ENCODE measurements around the gene GPR153.
"Not testable (repeated sequence)": the region's sequence is repeated elsewhere in the genome, so short reads cannot be mapped to it uniquely, and the experiment has no call there.

GPR153 gene

DNA sequence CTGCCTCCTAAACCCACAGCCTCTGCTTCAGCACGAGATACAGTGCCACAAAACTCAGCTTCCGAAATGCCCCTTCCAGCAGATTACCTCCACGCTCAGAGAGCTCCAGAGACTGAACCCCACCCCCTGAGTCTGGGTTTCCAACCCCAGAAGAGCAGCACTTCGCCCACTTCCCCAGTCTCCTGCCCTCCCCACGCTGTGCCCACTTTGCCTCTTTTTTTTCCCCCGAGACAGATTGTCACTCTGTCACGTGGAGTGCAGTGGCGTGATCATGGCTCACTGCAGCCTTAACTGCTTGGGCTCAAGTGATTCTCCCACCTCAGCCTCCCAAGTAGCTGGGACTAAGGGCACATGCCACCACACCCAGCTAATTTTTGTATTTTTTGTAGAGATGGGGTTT, 35.2 kb downstream of the GPR153 start:
- in situ Hi-C loops (cut with MboI; ENCODE audit: low pct_unique_long_range_greater_than_20kb, low sequenced_read_pairs, unreplicated experiment), result no loop called here
- DNase-seq (ENCODE audit: low spot score), result no peak
- TF ChIP-seq, protein P1, sequence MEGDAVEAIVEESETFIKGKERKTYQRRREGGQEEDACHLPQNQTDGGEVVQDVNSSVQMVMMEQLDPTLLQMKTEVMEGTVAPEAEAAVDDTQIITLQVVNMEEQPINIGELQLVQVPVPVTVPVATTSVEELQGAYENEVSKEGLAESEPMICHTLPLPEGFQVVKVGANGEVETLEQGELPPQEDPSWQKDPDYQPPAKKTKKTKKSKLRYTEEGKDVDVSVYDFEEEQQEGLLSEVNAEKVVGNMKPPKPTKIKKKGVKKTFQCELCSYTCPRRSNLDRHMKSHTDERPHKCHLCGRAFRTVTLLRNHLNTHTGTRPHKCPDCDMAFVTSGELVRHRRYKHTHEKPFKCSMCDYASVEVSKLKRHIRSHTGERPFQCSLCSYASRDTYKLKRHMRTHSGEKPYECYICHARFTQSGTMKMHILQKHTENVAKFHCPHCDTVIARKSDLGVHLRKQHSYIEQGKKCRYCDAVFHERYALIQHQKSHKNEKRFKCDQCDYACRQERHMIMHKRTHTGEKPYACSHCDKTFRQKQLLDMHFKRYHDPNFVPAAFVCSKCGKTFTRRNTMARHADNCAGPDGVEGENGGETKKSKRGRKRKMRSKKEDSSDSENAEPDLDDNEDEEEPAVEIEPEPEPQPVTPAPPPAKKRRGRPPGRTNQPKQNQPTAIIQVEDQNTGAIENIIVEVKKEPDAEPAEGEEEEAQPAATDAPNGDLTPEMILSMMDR (IDR thresholded peaks at IDR 0.05; ENCODE audit: extremely low read depth, insufficient read depth, missing control alignments), result no peak

DNA sequence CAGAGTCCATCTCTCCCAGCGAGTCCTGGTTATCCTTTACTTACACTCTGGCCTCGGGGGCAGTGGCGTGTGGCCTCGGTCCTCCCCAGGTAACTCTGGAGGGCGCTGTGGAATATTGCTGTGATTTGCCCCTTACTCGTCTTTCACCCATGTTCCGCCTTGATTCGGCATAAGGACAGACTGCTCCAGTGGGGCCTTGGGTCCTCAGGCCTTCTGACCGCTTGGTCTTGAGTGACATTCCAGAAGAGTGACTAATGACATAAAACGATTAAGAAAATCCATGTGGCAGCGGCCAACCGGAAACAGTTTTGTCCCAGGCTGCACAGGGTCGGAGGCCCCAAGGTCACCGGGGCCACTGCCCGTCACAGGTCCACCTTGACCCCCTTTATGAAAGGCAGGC, 36.2 kb downstream of the GPR153 start:
- no peak for DNase-seq (ENCODE audit: low spot score)
- in situ Hi-C loops (cut with MboI; ENCODE audit: low pct_unique_long_range_greater_than_20kb, low sequenced_read_pairs, unreplicated experiment), result no loop called here

DNA sequence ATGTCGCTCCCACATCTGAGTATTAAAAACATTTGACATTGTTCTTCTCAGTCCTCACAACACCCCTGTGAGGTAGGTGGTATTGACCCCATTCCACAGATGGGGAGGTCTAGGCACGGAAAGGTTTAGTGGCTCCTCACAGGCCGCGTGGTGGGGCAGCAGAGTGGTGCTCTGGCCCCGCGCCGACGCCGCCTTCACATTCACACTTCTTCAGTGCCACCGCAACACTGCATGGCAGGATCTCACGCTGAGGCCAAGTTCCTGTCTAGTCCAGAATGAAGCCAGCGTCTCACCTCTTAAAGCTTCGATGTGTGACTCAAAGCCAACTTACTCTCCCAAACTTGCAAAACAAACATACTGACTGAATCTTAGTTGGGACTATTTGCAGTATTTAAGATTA, 37.3 kb downstream of the GPR153 start:
- DNase-seq (ENCODE audit: low spot score), result no peak
- TF ChIP-seq, protein P1 (IDR thresholded peaks at IDR 0.05; ENCODE audit: extremely low read depth, insufficient read depth, missing control alignments), result no peak
- in situ Hi-C loops (cut with MboI; ENCODE audit: low pct_unique_long_range_greater_than_20kb, low sequenced_read_pairs, unreplicated experiment), result no loop called here

More for the DNA sequence above, 36.2 kb downstream of the GPR153 start:
- TF ChIP-seq, protein P1 (IDR thresholded peaks at IDR 0.05; ENCODE audit: extremely low read depth, insufficient read depth, missing control alignments), result no peak

DNA sequence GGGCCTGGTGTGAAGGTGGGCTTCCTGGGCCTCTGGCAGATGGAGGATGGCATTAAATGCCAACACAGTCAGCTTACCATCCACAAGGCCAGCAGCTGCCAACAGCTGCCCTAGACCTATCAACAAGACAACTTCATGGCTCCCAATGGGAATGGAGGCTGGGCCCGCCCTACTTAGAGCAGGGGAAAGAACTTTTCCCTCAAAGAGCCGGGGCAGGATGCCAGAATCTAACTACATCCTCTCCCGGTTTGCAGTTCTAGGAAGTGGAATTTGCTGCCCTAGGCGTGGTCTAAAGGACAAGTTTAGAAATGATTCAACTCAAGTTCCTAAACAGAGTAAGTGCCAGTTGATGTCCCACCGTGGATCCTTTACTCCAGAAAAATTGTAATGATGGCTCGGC, 38.3 kb downstream of the GPR153 start:
- TF ChIP-seq, protein P1 (IDR thresholded peaks at IDR 0.05; ENCODE audit: extremely low read depth, insufficient read depth, missing control alignments), result no peak
- DNase-seq (ENCODE audit: low spot score), result no peak
- in situ Hi-C loops (cut with MboI; ENCODE audit: low pct_unique_long_range_greater_than_20kb, low sequenced_read_pairs, unreplicated experiment), result no loop called here

DNA sequence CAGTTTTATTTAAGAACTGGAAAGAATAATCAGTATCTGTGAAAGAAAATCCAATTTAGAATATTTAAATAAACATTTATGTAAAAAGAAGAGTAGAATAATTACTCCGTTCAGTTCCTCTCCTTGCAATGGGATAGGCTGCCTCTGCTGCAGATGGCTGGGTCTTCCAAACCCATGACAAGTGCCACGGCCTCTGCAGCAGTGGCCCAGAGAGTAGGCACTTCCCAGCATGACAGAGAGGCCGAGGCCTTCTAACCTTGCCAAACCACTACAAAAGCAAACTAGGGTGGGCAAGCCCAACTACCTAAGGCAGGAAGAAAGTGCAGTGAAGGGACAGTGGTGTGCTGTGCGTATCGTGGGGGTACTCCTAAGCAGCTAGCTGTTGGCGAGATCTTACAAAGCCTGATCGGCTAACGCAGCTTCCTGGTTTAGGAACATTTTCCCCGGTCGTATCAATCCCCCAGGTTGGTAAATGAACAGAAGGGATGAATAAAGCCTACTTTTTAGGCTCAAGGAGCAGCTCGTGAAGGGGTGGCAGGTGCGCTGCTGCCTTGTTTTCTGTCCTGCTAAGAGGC, 39.6 kb downstream of the GPR153 start:
- DNase-seq (ENCODE audit: low spot score), result no peak
- in situ Hi-C loops (cut with MboI; ENCODE audit: low pct_unique_long_range_greater_than_20kb, low sequenced_read_pairs, unreplicated experiment), result no loop called here
- TF ChIP-seq, protein P1 (IDR thresholded peaks at IDR 0.05; ENCODE audit: extremely low read depth, insufficient read depth, missing control alignments), result no peak

DNA sequence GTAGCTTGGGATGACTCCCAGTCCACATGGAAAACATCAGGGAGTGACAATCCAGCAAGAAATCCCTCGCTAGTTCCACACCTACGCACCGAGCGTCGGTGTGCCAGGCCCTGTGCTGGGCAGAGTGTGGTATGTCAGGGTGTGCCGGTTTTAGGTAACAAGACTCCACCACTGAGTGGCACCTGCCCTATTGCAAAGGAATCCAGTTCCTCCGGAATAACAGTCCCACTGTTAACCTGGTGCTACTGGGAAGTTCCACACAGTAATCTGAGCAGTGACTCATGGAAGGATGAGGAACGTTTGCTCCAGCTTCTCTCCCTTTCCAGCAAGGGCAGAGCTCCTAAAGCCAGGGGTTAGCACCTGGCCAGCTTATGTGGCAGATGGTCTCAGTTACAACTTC, 40.7 kb downstream of the GPR153 start:
- TF ChIP-seq, protein P1 (IDR thresholded peaks at IDR 0.05; ENCODE audit: extremely low read depth, insufficient read depth, missing control alignments), result no peak
- in situ Hi-C loops (cut with MboI; ENCODE audit: low pct_unique_long_range_greater_than_20kb, low sequenced_read_pairs, unreplicated experiment), result no loop called here
- no peak for DNase-seq (ENCODE audit: low spot score)

DNA sequence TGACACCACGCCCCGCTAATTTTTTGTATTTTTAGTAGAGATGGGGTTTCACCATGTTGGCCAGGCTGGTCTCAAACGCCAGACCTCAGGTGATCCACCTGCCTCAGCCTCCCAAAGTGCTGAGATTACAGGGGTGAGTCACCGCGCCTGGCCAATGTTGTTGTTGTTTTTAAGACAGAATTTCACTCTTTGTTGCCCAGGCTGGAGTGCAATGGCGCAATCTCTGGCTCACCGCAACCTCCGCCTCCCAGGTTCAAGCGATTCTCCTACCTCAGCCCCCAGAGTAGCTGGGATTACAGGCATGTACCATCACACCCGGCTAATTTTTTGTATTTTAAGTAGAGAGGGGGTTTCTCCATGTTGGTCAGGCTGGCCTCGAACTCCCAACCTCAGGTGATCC, 41.3 kb downstream of the GPR153 start:
- in situ Hi-C loops (cut with MboI; ENCODE audit: low pct_unique_long_range_greater_than_20kb, low sequenced_read_pairs, unreplicated experiment); DNase-seq (ENCODE audit: low spot score): not testable (repeated sequence)
